ENCODE results near the gene NOP53.
"Not testable (repeated sequence)": the region's sequence is repeated elsewhere in the genome, so short reads cannot be mapped to it uniquely, and the experiment has no call there.

Gene NOP53

DNA sequence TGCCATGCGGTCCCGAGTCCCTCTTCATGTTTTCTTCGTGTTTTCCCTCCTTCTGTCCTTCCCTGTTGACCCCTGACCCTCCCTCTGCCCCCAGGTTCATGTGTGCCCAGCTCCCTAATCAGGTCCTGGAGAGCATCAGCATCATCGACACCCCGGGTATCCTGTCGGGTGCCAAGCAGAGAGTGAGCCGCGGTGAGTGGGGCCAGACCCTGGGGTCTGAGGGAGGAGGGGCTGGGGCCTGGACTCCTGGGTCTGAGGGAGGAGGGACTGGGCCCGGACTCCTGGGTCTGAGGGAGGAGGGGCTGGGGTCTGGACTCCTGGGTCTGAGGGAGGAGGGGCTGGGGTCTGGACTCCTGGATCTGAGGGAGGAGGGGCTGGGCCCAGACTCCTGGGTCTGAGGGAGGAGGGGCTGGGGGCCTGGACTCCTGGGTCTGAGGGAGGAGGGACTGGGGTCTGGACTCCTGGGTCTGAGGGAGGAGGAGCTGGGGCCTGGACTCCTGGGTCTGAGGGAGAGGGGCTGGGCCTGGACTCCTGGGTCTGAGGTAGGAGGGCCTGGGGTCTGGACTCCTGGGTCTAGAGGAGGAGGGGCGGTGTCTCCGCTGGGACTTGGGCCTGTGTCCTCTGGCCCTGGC lies 26.8 kb upstream of the NOP53 start:
- DNase-seq (ENCODE audit: low read depth): not testable (repeated sequence)

DNA sequence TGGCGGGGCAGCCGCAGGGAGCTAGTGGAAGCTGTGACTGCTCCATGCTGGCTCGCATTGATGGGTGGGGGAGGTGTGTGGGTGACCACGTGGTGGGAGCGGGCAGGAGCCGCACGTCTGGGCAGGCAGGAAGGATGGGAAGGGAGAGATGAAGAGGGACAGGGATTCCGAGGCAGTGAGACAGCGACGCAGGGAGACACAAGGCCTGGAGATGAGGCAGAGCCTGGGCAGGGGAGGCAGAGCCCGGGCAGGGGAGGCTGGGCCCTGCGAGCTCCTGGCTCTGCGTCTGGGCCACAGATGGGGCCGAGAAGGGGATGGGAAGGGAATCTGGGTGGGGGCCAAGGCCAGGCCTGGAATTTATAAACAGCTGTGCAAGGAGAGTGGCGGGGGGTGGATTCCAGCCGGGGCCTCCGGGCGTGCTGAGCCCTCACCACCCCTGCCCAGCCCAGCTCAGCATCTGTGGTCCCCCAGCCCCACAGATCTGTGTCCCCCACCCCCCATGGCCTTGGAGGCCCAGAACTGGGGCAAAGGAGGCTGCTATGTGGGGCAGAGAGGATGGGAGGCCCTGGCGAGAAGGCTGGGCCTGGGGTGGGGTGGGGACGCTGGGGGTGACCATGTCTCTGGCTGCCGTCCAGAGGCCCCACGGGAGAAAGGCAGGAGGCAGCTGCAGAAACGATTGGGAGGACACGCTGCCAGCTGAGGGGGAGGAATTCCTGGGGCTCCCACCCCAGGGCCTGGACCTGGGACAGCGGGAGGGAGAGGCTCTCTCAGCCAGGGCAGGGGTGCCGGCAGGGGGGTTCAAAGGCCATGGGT lies 26.1 kb upstream of the NOP53 start:
- DNase-seq (ENCODE audit: low read depth): no peak

DNA sequence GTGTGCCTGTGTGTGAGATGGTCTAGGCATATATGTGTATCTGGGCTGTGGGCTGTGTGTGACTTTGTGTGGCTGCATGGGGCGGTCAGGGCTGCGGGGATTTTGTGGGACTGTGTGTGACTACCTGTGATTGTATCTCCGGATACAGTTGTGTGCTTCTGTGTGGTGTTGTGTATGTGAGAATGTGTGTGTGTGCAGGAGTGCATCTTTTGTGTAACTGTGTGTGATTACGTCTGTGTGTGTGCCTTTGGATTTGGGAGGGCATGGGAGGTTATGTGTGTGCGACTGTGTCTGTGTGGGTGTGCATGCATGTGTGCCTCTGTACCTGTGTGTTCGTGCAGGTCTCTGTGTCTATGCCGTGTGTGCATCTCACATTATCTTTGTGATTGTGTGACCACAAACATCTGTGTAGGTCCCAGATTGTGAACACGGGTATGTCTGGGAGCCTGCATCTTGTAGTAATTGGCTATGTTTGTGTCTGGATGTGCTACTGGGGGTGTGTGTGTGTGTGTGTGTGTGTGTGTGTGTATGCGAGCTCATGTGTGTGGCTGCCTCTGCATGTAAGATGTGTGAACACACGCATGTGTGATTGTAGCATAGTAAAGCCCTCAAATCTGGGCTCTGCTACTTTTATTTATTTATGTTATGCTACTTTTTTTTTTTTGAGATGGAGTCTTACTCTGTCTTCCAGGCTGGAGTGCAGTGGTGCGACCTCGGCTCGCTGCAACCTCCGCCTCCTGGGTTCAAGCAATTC lies 24.5 kb upstream of the NOP53 start:
- DNase-seq (ENCODE audit: low read depth): no peak

DNA sequence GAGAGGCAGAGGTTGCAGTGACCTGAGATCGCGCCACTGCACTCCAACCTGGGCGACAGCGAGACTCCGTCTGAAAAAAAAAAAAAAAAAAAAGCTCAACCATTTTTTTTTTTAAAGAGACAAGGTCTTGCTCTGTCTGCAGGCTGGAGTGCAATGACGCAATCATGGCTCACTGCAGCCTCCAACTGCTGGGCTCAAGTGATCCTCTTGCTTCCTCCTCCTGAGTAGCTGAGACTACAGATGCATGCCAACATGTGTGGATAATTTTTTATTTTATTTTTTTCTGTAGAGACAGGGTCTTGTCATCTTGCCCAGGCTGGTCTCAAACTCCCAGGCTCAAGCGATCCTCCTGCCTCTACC lies 21.8 kb upstream of the NOP53 start:
- no peak for DNase-seq (ENCODE audit: low read depth)

DNA sequence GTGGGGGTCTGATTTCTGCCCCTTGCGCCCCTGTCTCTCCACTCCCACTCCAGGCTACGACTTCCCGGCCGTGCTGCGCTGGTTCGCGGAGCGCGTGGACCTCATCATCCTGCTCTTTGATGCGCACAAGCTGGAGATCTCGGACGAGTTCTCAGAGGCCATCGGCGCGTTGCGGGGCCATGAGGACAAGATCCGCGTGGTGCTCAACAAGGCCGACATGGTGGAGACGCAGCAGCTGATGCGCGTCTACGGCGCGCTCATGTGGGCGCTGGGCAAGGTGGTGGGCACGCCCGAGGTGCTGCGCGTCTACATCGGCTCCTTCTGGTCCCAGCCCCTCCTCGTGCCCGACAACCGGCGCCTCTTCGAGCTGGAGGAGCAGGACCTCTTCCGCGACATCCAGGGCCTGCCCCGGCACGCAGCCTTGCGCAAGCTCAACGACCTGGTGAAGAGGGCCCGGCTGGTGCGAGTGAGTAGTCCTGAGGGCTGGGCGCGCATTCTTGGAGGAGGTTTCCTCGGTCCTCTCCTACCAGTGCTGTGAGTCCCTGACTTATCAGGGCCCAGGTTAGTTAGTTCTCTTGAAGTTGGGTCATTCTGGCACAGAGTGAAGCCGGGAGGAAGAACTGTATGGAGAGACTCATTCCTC lies 19.5 kb upstream of the NOP53 start:
- no peak for DNase-seq (ENCODE audit: low read depth)

DNA sequence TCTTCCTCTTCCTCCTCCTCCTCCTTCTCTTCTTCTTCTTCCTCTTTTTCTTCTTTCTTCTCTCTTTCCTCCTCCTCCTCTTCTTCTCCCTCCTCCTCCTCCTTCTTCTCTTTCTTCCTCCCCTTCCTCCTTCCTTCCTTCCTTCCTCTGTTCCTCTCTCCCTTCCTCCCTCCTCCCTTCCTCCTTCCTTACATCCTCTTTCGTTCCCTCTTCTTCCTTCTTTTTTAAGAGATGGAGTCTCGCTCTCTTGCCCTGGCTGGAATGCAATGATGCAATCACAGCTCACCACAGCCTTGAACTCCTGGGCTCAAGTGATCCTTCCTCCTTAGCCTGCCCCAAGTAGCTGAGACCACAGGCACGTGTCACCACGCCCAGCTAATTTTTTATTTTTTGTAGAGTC lies 18.9 kb upstream of the NOP53 start:
- no peak for DNase-seq (ENCODE audit: low read depth)

DNA sequence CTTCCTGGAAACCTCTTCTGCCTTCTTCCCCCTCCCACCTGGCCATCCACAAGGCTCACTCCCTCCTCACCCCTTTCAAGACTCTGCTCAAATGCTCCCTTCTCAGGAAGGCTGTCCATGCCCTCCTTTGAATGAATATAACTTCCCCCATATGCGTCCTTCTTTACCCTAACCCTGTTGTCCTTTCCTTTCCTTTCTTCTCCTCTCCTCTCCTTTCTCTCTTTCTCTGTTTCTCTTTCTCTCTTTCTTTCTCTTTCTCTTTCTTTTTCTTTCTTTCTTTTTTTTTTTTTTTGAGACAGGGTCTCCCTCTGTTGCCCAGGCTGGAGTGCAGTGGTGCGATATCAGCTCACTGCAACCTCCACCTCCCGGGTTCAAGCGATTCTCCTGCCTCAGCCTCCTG lies 17.1 kb upstream of the NOP53 start:
- not testable (repeated sequence) for DNase-seq (ENCODE audit: low read depth)

DNA sequence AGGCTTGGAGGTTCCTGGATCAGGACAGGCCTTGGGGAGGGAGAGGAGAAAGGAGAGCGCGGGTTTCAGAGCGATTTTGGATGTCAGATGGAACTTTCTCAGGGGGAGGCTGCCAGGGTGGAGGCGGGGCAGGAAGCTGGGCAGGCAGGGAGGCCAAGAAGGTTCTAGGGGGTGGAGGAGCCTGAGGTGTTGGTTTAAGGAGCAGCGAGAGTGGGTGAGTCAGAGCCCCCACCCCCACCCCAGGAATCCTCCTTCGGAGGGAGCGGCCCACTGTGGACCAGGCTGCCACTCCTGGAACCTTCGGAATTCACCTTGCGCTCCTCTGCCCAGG lies 15.9 kb upstream of the NOP53 start:
- DNase-seq (ENCODE audit: low read depth): no peak

DNA sequence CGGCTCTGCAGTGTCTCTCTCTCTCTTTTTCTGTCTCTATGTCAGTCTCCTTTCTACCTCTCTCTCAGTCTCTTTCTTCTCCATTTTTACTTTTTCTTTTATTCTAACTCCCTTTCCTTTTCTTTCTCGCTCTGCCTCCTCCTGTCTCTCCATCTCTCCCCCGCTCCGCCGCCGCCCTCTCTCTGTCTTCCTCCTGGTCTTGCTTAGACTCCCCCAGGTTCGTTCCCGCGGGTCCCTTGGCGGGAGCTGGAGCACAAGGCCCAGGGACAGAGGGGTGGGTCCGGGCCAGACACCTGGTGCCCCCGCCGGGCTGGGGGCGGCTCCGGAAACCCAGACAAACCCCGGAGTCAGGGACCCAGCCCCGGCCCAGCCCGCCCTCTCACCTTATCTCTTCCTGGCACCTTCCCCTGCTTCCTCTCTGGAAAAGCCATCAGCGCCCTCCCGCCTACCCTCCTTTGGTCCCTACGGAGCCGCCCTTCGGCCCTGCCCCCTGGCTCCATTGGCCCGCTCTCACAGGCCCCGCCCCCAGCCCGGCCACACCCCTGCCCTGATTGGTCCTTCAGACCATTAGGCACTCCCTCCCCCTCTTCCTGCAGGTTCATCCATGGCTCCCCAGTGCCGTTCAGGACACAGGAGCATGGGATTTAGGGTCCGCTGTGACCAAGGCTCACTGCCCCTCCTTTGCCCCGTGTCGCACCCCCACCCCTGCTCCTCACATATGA lies 15.4 kb upstream of the NOP53 start:
- DNase-seq (ENCODE audit: low read depth): no peak

DNA sequence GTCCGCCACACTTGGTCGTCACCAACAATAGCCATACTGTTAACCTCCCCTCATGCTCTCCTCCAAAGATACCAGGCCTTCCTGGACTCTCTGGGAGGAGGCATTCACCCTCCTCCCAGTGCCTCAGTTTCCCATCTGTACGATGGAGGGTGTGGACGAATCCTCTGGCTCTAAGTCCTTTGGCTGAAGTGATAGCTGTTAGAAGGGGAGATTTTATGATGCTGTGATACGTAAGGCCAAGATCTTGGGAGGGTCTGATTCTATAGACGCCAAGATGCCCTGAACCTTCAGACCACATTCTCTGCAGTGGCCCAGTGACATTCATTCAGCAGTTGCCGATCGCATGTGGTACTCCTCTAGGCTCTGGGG lies 14.8 kb upstream of the NOP53 start:
- DNase-seq (ENCODE audit: low read depth): no peak

DNA sequence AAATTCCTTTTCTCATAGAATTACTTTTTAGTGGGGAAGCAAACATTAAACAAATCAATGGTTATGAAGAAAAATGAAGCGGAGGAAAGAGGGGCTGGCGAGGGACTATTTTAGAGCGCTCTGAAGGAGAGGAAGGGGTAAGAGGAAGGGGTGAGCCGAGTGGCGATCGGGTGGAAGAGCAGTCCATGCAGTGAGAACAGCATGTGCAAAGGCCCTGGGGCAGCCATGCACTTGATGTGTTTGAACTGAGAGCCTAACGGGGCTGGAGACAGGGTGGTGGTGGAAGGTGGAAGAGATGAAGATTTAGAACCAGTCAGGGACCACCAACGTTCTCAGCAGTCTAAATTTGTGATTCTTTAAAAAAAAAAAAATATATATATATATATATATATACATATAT lies 14.4 kb upstream of the NOP53 start:
- DNase-seq (ENCODE audit: low read depth): no peak

DNA sequence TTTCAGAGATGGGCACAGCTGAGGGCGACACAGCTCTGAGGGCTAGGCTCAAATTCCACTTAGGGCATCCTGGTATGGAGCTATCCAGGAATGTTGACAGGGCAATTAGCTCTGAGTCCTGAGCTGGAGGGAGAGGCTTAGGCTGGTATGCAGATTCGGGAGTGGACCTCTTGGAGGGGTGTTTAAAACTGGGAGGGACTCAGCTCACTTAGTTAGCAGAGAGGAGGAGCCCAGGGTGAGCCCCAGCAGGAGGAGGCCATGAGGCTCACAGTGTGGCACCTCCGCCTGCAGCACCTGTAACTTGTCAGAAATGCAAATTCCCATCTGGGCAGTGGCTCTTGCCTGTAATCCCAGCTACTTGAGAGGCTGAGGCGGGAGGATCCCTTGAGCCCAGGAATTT lies 10.2 kb upstream of the NOP53 start:
- no peak for DNase-seq (ENCODE audit: low read depth)

DNA sequence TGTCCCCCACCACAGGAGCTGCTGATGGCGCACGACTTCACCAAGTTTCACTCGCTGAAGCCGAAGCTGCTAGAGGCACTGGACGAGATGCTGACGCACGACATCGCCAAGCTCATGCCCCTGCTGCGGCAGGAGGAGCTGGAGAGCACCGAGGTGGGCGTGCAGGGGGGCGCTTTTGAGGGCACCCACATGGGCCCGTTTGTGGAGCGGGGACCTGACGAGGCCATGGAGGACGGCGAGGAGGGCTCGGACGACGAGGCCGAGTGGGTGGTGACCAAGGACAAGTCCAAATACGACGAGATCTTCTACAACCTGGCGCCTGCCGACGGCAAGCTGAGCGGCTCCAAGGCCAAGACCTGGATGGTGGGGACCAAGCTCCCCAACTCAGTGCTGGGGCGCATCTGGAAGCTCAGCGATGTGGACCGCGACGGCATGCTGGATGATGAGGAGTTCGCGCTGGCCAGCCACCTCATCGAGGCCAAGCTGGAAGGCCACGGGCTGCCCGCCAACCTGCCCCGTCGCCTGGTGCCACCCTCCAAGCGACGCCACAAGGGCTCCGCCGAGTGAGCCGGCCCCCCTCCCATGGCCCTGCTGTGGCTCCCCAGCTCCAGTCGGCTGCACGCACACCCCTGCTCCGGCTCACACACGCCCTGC lies 4.4 kb upstream of the NOP53 start:
- no peak for DNase-seq (ENCODE audit: low read depth)

DNA sequence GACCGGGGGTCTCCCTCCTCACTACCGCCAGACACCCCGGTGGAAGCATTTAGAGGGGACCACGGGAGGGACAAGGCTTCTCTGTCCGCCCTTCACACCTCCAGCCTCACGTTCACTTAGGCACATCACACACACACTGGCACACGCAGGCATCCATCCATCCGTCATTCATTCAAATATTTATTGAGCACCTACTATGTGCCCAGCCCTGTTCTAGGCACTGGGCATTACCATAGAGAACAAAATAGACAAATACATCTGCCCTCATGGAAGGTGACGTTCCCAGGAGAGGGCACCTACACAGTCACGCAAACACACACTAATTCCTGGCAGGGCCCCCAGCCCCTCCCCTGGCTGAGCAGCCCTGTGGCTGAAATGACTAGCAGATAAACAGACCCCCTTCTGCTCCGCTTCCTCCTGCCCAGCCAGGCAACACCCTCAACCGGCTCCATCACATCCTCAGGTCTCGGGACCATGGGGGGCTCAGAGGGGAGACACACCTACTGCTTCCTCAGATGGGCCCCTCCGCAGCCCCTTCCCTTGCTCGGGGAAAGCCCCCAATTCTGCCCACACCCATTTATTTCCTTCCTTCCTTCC lies 3.7 kb upstream of the NOP53 start:
- no peak for DNase-seq (ENCODE audit: low read depth)

DNA sequence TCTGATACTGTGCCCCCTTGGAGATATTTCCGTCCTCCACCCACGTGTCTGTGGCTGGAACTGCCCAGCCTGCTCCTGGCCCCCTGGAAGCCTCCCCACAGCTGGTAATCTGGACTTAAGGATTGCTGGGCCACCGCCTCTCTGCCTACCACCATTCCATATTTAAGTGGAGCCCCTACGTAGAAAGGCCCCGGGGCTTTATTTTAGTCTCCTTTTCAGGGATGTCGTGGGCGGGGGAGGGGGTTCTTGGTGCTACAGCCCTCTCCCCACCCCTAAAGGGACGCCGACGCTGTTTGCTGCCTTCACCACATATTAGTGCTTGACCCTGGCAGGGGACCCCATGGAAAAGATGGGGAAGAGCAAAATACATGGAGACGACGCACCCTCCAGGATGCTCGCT lies 2.7 kb upstream of the NOP53 start:
- no peak for DNase-seq (ENCODE audit: low read depth)

DNA sequence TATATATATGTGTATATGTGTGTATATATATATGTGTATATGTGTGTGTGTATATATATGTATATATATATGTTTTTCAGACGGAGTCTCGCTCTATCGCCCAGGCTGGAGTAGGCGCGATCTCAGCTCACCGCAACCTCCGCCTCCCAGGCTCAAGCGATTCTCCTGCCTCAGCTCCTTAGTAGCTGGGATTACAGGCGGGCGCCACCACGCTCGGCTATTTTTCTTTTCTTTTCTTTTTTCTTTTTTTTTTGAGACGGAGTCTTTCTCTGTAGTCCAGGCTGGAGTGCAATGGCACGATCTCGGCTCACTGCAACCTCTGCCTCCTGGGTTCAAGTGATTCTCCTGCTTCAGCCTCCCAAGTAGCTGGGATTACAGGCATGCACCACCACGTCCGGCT lies 783 bp downstream of the NOP53 start:
- not testable (repeated sequence) for DNase-seq (ENCODE audit: low read depth)

DNA sequence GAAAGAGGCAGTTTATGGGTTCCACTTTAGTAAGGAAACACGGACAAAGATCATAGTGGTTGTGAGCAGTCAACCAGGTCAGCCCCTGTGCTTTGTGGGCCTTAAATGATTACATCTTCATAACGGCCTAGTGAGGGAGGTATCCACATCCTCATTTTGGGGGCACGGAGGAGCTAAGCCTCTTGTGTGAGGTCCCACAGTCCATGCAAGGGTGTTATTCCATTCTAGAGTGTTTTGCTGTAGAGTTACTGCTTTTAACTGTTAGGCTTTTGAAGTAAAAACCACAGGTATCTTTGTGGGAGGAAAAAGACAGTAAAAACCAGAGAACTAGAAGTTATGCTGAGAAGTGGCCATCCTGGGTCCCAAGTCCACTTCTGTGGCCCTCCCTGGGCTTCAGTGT lies 4.0 kb downstream of the NOP53 start:
- no peak for DNase-seq (ENCODE audit: low read depth)

DNA sequence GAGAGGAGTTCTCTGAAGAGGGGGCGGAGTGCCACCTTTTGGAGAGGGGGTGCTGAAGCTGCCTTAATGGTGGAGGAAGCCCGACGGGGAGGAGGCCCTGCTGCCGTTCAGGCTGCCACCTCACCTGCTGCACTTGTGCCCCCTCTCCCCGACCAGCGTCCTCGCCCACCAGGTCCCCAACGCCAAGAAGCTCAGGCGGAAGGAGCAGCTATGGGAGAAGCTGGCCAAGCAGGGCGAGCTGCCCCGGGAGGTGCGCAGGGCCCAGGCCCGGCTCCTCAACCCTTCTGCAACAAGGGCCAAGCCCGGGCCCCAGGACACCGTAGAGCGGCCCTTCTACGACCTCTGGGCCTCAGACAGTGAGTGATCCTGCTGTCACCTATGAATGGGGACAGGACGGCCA lies 5.4 kb downstream of the NOP53 start:
- DNase-seq (ENCODE audit: low read depth): no peak

DNA sequence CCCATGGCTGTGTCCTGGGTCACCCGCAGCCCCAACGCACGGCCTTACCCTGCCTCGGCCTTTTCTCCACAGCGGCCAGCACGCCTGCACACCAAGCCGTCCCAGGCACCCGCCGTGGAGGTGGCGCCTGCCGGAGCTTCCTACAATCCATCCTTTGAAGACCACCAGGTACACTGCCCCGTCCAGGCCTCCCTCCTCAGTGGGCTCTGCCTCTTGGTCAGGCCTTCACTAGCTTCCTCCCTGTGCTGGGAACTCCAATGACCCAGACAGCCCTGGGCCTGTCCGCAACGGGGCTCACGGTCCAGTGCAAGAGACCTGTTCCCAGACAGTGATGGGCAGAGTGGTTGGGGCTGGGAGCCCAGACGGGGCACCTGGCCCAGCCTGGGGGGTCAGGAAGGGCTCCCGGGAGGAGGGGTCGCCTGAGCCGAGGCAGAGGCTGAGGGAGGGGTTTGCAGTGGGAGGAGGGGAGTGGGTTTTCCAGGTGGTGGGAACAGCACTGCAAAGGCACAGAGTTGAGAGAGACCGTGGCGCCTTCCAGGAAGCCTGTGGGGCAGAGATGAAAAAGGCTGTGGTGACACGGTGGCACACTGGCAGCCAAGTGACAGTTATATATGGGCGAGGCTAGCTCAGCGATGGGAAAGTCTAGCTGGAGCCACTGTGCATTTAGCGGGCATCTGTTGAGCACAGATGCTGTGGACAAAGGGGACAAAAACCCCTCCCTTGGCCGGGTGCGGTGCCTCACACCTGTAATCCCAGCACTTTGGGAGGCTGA lies 7.3 kb downstream of the NOP53 start:
- no peak for DNase-seq (ENCODE audit: low read depth)

DNA sequence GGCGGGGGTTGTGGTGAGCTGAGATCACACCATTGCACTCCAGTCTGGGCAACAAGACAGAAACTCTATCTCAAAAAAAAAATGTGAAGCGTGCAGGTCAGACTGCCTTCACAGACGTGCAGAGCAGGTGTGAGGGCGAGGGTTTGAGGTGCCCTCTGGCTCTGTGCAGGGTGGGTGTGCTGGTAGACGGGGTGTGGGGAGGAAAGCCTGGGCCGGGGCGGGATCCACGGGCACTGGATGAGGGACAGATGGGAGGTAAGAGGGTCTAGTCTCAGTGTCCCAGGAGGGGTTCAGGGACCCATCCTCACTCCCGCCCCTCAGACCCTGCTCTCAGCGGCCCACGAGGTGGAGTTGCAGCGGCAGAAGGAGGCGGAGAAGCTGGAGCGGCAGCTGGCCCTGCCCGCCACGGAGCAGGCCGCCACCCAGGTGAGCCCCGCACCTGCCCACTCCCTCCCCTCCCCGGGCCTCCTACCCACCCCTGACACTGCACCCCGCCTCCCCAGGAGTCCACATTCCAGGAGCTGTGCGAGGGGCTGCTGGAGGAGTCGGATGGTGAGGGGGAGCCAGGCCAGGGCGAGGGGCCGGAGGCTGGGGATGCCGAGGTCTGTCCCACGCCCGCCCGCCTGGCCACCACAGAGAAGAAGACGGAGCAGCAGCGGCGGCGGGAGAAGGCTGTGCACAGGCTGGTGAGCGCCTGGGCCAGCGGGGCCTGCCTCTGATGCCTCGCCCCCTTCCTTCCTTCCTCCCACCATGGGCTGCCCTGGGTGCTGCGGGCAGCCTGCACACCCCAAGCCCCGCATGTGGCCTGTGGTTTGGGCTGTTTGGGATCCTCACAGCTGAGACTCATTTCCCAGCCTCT lies 9.1 kb downstream of the NOP53 start:
- DNase-seq (ENCODE audit: low read depth): no peak
